A549 treated with CORT108297 at 1 μM for 4 hours (cell line): ENCODE results near the gene TAAR1. TPM values are rescaled to one million over a fixed set of nuclear protein-coding genes. Genes with fewer than 3 reads are reported as not detected.

Experiments used
- total RNA-seq: library from RNA; stranded (reverse); fragments of 200-300 nt; extraction: Qiagen RNA extraction; gene quantifications from 5 replicates; pipeline ENCODE4 v1.2.3, GENCODE V29; 2022

The TAAR1 gene
- total RNA-seq, result not detected in 5 replicates

GRCh38 chr6:132659082-132659481, at the start of gene TAAR1:
TSS of gene TAAR1 (minus strand) at chr6:132659182. CDS start at chr6:132646003, 13,179 bp downstream.

GRCh38 chr6:132624175-132624574, 34.8 kb downstream of the TAAR1 start, which contains the start of gene TAAR2:
TSS of gene TAAR2 (minus strand) at chr6:132624275. CDS start at chr6:132624275, 0 bp downstream.

Other genes with a start within 250 kb of the TAAR1 start
- 16.5 to 26.5 TPM (median 22.2 TPM) in 5 replicates for gene STX7, start 146.1 kb downstream of the TAAR1 start, total RNA-seq
- gene TAAR9, start 120.9 kb downstream of the TAAR1 start, total RNA-seq, result not detected in 5 replicates
- gene TAAR8, start 106.5 kb downstream of the TAAR1 start, total RNA-seq, result not detected in 5 replicates
- not detected in 5 replicates for gene TAAR6, start 88.9 kb downstream of the TAAR1 start, total RNA-seq
- gene TAAR5, start 69.4 kb downstream of the TAAR1 start, total RNA-seq, result not detected in 5 replicates
- gene TAAR2, start 34.9 kb downstream of the TAAR1 start, total RNA-seq, result not detected in 5 replicates
- 0.06 to 0.10 TPM (median 0.06 TPM) in 5 replicates for gene VNN1, start 54.9 kb upstream of the TAAR1 start, total RNA-seq
- not detected in 5 replicates for gene VNN2, start 98.7 kb upstream of the TAAR1 start, total RNA-seq
- 4.9 to 5.8 TPM (median 5.1 TPM) in 5 replicates for gene SLC18B1, start 139.5 kb upstream of the TAAR1 start, total RNA-seq
- 1,812 to 2,146 TPM (median 1,961 TPM) in 5 replicates for gene RPS12, start 155.4 kb upstream of the TAAR1 start, total RNA-seq